Mesothelial cell of epicardium (in vitro differentiated cells): ENCODE results near the gene CYP4B1. TPM values are rescaled to one million over a fixed set of nuclear protein-coding genes. Genes with fewer than 3 reads are reported as not detected.
A peak's percentile ranks its signal among the peaks of the same experiment; 100 is the strongest.

Experiments
- DNase-seq, 2 experiments: peaks; one replicate each; pipeline ENCODE4 v3.0.0; 2021; ENCODE audit warnings: low spot score in 2 of 2; ENCODE audit not compliant: unreplicated experiment in 2 of 2
- H3K27ac Mint-ChIP-seq: 2 replicates; pipeline ENCODE4 v1.8.0; 2021; ENCODE audit warnings: mixed read lengths
- H3K27me3 Mint-ChIP-seq: 2 replicates; pipeline ENCODE4 v1.8.0; 2021; ENCODE audit warnings: low read depth, mixed read lengths
- H3K36me3 Mint-ChIP-seq: 2 replicates; pipeline ENCODE4 v1.8.0; 2021; ENCODE audit warnings: mixed read lengths
- H3K4me1 Mint-ChIP-seq: 2 replicates; pipeline ENCODE4 v1.8.0; 2021; ENCODE audit warnings: mixed read lengths
- H3K4me3 Mint-ChIP-seq: 2 replicates; pipeline ENCODE4 v1.8.0; 2021; ENCODE audit warnings: mild to moderate bottlenecking, moderate library complexity, mixed read lengths
- H3K9me3 Mint-ChIP-seq: 2 replicates; pipeline ENCODE4 v1.8.0; 2021; ENCODE audit warnings: mixed read lengths
- total RNA-seq: library from RNA; stranded (reverse); gene quantifications from 3 replicates; pipeline ENCODE4 v1.2.1, GENCODE V29; 2021
- TF ChIP-seq, protein P1 (sequence below): fragments of 200-600 bp; sonication (generic); IDR thresholded peaks from one replicate; pipeline ENCODE4 v1.5.0; 2021; ENCODE audit warnings: antibody characterized with exemption; ENCODE audit not compliant: unreplicated experiment

The CYP4B1 gene
- total RNA-seq, 1 donor from 2014 or later: 0.40 TPM

GRCh38 chr1:46757247-46757955, 41.4 kb upstream of the CYP4B1 start:
- Mint-ChIP-seq H3K27ac (peak overlapping the region; percentile 94), H3K27me3 (peaks cover 2% of the 10 kb centered on the region), H3K4me1 (peaks cover 52% of the 10 kb centered on the region), H3K9me3 (no peaks in the 10 kb centered on the region), H3K4me3 (peak overlapping the region; percentile 16), H3K36me3 (no peaks in the 10 kb centered on the region)
- no peak for DNase-seq
- TF ChIP-seq, protein P1, sequence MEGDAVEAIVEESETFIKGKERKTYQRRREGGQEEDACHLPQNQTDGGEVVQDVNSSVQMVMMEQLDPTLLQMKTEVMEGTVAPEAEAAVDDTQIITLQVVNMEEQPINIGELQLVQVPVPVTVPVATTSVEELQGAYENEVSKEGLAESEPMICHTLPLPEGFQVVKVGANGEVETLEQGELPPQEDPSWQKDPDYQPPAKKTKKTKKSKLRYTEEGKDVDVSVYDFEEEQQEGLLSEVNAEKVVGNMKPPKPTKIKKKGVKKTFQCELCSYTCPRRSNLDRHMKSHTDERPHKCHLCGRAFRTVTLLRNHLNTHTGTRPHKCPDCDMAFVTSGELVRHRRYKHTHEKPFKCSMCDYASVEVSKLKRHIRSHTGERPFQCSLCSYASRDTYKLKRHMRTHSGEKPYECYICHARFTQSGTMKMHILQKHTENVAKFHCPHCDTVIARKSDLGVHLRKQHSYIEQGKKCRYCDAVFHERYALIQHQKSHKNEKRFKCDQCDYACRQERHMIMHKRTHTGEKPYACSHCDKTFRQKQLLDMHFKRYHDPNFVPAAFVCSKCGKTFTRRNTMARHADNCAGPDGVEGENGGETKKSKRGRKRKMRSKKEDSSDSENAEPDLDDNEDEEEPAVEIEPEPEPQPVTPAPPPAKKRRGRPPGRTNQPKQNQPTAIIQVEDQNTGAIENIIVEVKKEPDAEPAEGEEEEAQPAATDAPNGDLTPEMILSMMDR: no peak

- TF ChIP-seq, protein P1: no peak
- DNase-seq: no peak
- H3K4me3 Mint-ChIP-seq: no peak overlapping the region
These were observed 40.8 kb upstream of the CYP4B1 start for GRCh38 chr1:46757956-46758528.

DNA sequence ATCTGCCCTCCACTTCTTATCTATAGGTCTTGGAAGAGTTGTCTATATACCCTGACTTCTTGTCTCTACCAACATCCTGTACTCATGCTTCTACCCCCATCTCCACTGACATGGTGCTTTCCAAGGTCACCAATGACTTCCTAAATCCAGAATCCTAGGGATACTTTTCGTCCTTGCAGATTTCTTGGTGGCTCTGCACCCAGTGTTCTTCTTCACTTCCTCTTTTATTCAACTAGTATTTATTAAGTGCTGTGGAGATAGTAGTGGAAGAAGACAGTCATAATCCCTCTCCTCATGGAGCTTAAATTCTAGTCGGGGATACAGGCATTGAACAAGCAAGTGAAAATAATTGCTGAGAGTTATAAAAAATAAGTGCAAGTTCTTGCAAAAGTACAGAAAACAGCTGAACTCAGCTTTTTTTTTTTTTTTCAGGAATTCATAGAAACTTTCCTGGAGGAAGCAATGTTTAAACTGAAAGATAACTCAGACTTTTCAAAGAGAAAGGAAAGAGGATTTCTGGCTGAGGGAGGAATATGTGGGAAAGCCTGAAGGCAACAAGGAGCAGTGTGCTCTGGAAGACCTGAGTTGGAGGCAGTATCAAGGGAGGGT, 38.2 kb upstream of the CYP4B1 start:
- Mint-ChIP-seq H3K27ac (no peak overlapping the region), H3K36me3 (no peaks in the 10 kb centered on the region), H3K27me3 (peaks cover 11% of the 10 kb centered on the region), H3K4me3 (no peak overlapping the region), H3K9me3 (no peaks in the 10 kb centered on the region), H3K4me1 (peaks cover 40% of the 10 kb centered on the region)
- TF ChIP-seq, protein P1: no peak
- no peak for DNase-seq

More at GRCh38 chr1:46757956-46758528, 40.8 kb upstream of the CYP4B1 start:
- Mint-ChIP-seq H3K27me3 (peaks cover 2% of the 10 kb centered on the region), H3K27ac (peak overlapping the region; percentile 94), H3K4me1 (peaks cover 52% of the 10 kb centered on the region), H3K9me3 (no peaks in the 10 kb centered on the region), H3K36me3 (no peaks in the 10 kb centered on the region)

GRCh38 chr1:46761740-46762139, 37.1 kb upstream of the CYP4B1 start:
- H3K27me3 Mint-ChIP-seq: peaks cover 11% of the 10 kb centered on the region
- DNase-seq: no peak
- H3K27ac Mint-ChIP-seq: no peak overlapping the region
- TF ChIP-seq, protein P1: no peak
- no peaks in the 10 kb centered on the region for H3K9me3 Mint-ChIP-seq
- no peaks in the 10 kb centered on the region for H3K36me3 Mint-ChIP-seq
- H3K4me3 Mint-ChIP-seq: no peak overlapping the region
- H3K4me1 Mint-ChIP-seq: peaks cover 29% of the 10 kb centered on the region

DNA sequence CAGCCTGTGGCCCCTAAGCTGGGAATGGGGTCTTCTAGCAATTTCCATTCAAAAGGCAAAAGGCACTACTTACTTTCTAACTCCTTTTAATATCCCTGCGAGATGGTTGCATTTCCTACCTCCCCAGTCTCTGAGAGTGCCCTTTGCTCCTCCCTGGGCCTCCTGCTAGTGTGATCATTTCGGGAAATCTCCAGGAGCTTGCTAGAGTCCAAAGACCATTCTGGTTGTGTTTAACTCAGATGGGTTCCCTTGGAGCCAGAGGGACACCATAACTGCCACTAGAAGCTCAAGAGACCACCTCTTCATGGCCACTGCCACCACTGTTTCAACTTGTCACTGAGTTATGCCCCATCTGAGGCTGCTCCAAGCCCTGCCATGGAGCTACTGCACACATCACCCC, 34.4 kb upstream of the CYP4B1 start:
- no peak overlapping the region for H3K27ac Mint-ChIP-seq
- H3K4me3 Mint-ChIP-seq: no peak overlapping the region
- TF ChIP-seq, protein P1: no peak
- peaks cover 10% of the 10 kb centered on the region for H3K9me3 Mint-ChIP-seq
- peaks cover 11% of the 10 kb centered on the region for H3K27me3 Mint-ChIP-seq
- H3K36me3 Mint-ChIP-seq: no peaks in the 10 kb centered on the region
- peaks cover 5% of the 10 kb centered on the region for H3K4me1 Mint-ChIP-seq
- no peak for DNase-seq
